Upper lobe of left lung (tissue), 6 donors: Measurements from ENCODE around the gene TPM4. TPM values are rescaled to one million over a fixed set of nuclear protein-coding genes. Genes with fewer than 3 reads are reported as not detected.

Source experiments
- ATAC-seq, 2 donors: fragments of 200-7000 bp; cut with Tn5 transposase; one replicate each; pipeline ENCODE4 v1.9.1; 2022; ENCODE audit warnings: mild to moderate bottlenecking in 2 of 2, moderate library complexity in 2 of 2; ENCODE audit not compliant: low FRiP score in 2 of 2
- DNase-seq, 2 donors: peaks; one replicate each; pipeline ENCODE4 v3.0.0-alpha.2; 2019 to 2020
- H3K27ac ChIP-seq, 4 donors: fragments of 200-600 bp; sonication (generic); one replicate each; pipeline ENCODE4 v1.5.1; 2016 to 2019
- H3K27me3 ChIP-seq, 4 donors: fragments of 200-600 bp; sonication (generic); one replicate each; pipeline ENCODE4 v1.5.1; 2017 to 2019
- H3K36me3 ChIP-seq, 4 donors: fragments of 200-600 bp; sonication (generic); one replicate each; pipeline ENCODE4 v1.5.1; 2016 to 2019
- H3K4me1 ChIP-seq, 4 donors: fragments of 200-600 bp; sonication (generic); one replicate each; pipeline ENCODE4 v1.5.1; 2018 to 2019
- H3K4me3 ChIP-seq, 4 donors: fragments of 200-600 bp; sonication (generic); one replicate each; pipeline ENCODE4 v1.5.1; 2017 to 2019; ENCODE audit warnings: mild to moderate bottlenecking in 2 of 4, moderate library complexity in 1 of 4
- H3K9me3 ChIP-seq, 4 donors: fragments of 200-600 bp; sonication (generic); one replicate each; pipeline ENCODE4 v1.5.1; 2018 to 2019
- CTCF ChIP-seq, 6 experiments: fragments of 450-650 bp in 4 of 6; fragments of 200-600 bp in 2 of 6; sonication (generic) in 2 of 6; IDR thresholded peaks; one replicate each; pipeline ENCODE4 v1.5.1; 2016 to 2019; ENCODE audit warnings: antibody characterized with exemption in 6 of 6
- EP300 ChIP-seq, 4 donors: sonication (generic); formaldehyde crosslinking; IDR thresholded peaks; one replicate each; pipeline ENCODE4 v1.5.1; 2017; ENCODE audit warnings: antibody characterized with exemption in 4 of 4, control low read depth in 2 of 4
- POLR2A ChIP-seq, 4 donors: fragments of 450-650 bp; IDR thresholded peaks; one replicate each; pipeline ENCODE4 v1.5.1; 2016 to 2017; ENCODE audit warnings: antibody characterized with exemption in 4 of 4, mild to moderate bottlenecking in 2 of 4
- POLR2AphosphoS5 ChIP-seq, 2 donors: sonication (generic); formaldehyde crosslinking; IDR thresholded peaks; one replicate each; pipeline ENCODE4 v1.5.1; 2017; ENCODE audit warnings: antibody characterized with exemption in 2 of 2
- WGBS, 2 donors: methylation state at CpG; one replicate each; pipeline ENCODE4 v1.1.5; 2017 to 2018; 5-methylcytosine and 5-hydroxymethylcytosine counted together
- total RNA-seq, 6 donors: library from RNA; depleted of rRNA in 4 of 6; stranded (reverse); fragments of >200 nt in 4 of 6; gene quantifications; one replicate each; pipeline versions ENCODE4 v1.1.0 to v1.2.1, GENCODE V29; 2016 to 2021
- donor health status: DM: no; HTN: no; CAD: no; lungs with moderate emphysema.
- donor health status: DM: no; HTN: yes; CAD: no; lungs with severe emphysema.

Gene TPM4
- total RNA-seq, 6 donors from 2014 or later: 258 to 569 (median 392) TPM

- DNase-seq (peak in 1 of 2 donors; percentile 58), ATAC-seq (no peak)
- Histone ChIP-seq H3K4me1 (no peaks in the 10 kb centered on the region), H3K27me3 (no peaks in the 10 kb centered on the region), H3K36me3 (no peaks in the 10 kb centered on the region), H3K4me3 (no peak overlapping the region), H3K9me3 (no peaks in the 10 kb centered on the region), H3K27ac (no peak overlapping the region)
- WGBS, 2 donors: 73 to 74% methylated on average over 5 to 17 of the region's 17 CpGs
- TF ChIP-seq EP300 (IDR thresholded peaks at IDR 0.05) (no peak), POLR2A (IDR thresholded peaks at IDR 0.05) (no peak), POLR2AphosphoS5 (IDR thresholded peaks at IDR 0.05) (no peak), CTCF (IDR thresholded peaks at IDR 0.05) (no peak)
Measured at GRCh38 chr19:16034958-16035560, 41.2 kb upstream of the TPM4 start.

GRCh38 chr19:16035601-16036297, 40.5 kb upstream of the TPM4 start:
- TF ChIP-seq POLR2A (IDR thresholded peaks at IDR 0.05) (no peak), CTCF (IDR thresholded peaks at IDR 0.05) (no peak), EP300 (IDR thresholded peaks at IDR 0.05) (no peak)
- WGBS, 2 donors: 84 to 90% methylated on average over 10 to 28 of the region's 28 CpGs
- peak in 1 of 2 donors; percentile 70 for DNase-seq

GRCh38 chr19:16036397-16036925, 39.8 kb upstream of the TPM4 start:
- WGBS, 2 donors: 85 to 89% methylated on average over 6 to 10 of the region's 10 CpGs
- Histone ChIP-seq H3K36me3 (no peaks in the 10 kb centered on the region), H3K4me1 (peaks cover 3 to 9% (median 5%) of the 10 kb centered on the region in 4 donors), H3K4me3 (no peak overlapping the region), H3K27ac (no peak overlapping the region), H3K9me3 (no peaks in the 10 kb centered on the region), H3K27me3 (no peaks in the 10 kb centered on the region)
- no peak for DNase-seq
- no peak for TF ChIP-seq EP300 (IDR thresholded peaks at IDR 0.05)
- TF ChIP-seq POLR2AphosphoS5 (IDR thresholded peaks at IDR 0.05): no peak
- no peak for TF ChIP-seq POLR2A (IDR thresholded peaks at IDR 0.05)
- no peak for TF ChIP-seq CTCF (IDR thresholded peaks at IDR 0.05)
- ATAC-seq: no peak

More at GRCh38 chr19:16035601-16036297, 40.5 kb upstream of the TPM4 start:
- Histone ChIP-seq H3K4me3 (no peak overlapping the region), H3K4me1 (peaks cover 0 to 4% (median 0%) of the 10 kb centered on the region in 4 donors), H3K9me3 (no peaks in the 10 kb centered on the region), H3K27ac (no peak overlapping the region), H3K27me3 (no peaks in the 10 kb centered on the region), H3K36me3 (no peaks in the 10 kb centered on the region)
- ATAC-seq: no peak

- H3K4me3 ChIP-seq: no peak overlapping the region
- no peaks in the 10 kb centered on the region for H3K27me3 ChIP-seq
- no peaks in the 10 kb centered on the region for H3K36me3 ChIP-seq
- H3K4me1 ChIP-seq: peaks cover 7 to 11% (median 9%) of the 10 kb centered on the region in 4 donors
- WGBS, 2 donors: 60 to 72% methylated on average over 1 to 10 of the region's 11 CpGs
- no peak for TF ChIP-seq POLR2AphosphoS5 (IDR thresholded peaks at IDR 0.05)
- no peak for TF ChIP-seq EP300 (IDR thresholded peaks at IDR 0.05)
- TF ChIP-seq POLR2A (IDR thresholded peaks at IDR 0.05): no peak
- no peak for TF ChIP-seq CTCF (IDR thresholded peaks at IDR 0.05)
- no peak overlapping the region for H3K27ac ChIP-seq
- no peak for DNase-seq
- H3K9me3 ChIP-seq: no peaks in the 10 kb centered on the region
- ATAC-seq: no peak
Measured at GRCh38 chr19:16036941-16037340, 39.4 kb upstream of the TPM4 start.
